Measurements from ENCODE around the gene CENPVL1.

DNA sequence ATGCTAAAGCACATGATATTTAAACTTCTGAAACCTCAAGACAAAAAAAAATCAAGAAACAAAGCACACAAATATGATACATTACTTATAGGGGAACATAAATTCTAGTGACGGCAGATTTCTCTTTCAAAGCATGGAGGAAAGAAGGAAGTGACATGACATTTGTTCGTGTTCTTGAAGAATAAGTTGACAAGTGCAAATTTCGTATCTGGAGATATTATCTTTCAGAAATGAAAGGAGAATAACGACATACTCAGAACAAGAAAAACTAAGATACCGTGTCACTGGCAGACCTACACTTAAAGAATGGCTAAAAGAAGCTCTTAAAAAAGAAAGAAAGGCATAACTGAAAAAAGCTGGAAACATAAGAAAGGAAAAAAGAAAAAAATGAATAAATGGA lies 44.3 kb upstream of the CENPVL1 start:
- TF ChIP-seq, protein P1, sequence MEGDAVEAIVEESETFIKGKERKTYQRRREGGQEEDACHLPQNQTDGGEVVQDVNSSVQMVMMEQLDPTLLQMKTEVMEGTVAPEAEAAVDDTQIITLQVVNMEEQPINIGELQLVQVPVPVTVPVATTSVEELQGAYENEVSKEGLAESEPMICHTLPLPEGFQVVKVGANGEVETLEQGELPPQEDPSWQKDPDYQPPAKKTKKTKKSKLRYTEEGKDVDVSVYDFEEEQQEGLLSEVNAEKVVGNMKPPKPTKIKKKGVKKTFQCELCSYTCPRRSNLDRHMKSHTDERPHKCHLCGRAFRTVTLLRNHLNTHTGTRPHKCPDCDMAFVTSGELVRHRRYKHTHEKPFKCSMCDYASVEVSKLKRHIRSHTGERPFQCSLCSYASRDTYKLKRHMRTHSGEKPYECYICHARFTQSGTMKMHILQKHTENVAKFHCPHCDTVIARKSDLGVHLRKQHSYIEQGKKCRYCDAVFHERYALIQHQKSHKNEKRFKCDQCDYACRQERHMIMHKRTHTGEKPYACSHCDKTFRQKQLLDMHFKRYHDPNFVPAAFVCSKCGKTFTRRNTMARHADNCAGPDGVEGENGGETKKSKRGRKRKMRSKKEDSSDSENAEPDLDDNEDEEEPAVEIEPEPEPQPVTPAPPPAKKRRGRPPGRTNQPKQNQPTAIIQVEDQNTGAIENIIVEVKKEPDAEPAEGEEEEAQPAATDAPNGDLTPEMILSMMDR (IDR thresholded peaks at IDR 0.05) = no peak
- TF ChIP-seq POLR2AphosphoS5 (IDR thresholded peaks at IDR 0.05; ENCODE audit: low read depth, low read length) = no peak
- TF ChIP-seq, protein P2, sequence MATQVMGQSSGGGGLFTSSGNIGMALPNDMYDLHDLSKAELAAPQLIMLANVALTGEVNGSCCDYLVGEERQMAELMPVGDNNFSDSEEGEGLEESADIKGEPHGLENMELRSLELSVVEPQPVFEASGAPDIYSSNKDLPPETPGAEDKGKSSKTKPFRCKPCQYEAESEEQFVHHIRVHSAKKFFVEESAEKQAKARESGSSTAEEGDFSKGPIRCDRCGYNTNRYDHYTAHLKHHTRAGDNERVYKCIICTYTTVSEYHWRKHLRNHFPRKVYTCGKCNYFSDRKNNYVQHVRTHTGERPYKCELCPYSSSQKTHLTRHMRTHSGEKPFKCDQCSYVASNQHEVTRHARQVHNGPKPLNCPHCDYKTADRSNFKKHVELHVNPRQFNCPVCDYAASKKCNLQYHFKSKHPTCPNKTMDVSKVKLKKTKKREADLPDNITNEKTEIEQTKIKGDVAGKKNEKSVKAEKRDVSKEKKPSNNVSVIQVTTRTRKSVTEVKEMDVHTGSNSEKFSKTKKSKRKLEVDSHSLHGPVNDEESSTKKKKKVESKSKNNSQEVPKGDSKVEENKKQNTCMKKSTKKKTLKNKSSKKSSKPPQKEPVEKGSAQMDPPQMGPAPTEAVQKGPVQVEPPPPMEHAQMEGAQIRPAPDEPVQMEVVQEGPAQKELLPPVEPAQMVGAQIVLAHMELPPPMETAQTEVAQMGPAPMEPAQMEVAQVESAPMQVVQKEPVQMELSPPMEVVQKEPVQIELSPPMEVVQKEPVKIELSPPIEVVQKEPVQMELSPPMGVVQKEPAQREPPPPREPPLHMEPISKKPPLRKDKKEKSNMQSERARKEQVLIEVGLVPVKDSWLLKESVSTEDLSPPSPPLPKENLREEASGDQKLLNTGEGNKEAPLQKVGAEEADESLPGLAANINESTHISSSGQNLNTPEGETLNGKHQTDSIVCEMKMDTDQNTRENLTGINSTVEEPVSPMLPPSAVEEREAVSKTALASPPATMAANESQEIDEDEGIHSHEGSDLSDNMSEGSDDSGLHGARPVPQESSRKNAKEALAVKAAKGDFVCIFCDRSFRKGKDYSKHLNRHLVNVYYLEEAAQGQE (IDR thresholded peaks at IDR 0.05; ENCODE audit: insufficient read depth in 1 of 2, low read depth in 2 of 2, low read length in 1 of 2) = no peak

All from Panc1 (cell line).